NCI-H774 (cell line): ENCODE data around the gene GRAMD4.

Experiments used
- DNase-seq: peaks from one replicate; lab custom pipeline; 2025; lab: John Stamatoyannopoulos, UW

The GRAMD4 gene, protein sequence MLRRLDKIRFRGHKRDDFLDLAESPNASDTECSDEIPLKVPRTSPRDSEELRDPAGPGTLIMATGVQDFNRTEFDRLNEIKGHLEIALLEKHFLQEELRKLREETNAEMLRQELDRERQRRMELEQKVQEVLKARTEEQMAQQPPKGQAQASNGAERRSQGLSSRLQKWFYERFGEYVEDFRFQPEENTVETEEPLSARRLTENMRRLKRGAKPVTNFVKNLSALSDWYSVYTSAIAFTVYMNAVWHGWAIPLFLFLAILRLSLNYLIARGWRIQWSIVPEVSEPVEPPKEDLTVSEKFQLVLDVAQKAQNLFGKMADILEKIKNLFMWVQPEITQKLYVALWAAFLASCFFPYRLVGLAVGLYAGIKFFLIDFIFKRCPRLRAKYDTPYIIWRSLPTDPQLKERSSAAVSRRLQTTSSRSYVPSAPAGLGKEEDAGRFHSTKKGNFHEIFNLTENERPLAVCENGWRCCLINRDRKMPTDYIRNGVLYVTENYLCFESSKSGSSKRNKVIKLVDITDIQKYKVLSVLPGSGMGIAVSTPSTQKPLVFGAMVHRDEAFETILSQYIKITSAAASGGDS

GRCh38 chr22:46619830-46620501, at the start of gene GRAMD4:
TSS of gene GRAMD4 (plus strand) at chr22:46620386. CDS start at chr22:46626800, 6,414 bp downstream.
- DNase-seq, result no peak

GRCh38 chr22:46571642-46572250, 48.4 kb upstream of the GRAMD4 start:
- no peak for DNase-seq

- no peak for DNase-seq
These were observed 47.0 kb upstream of the GRAMD4 start for GRCh38 chr22:46572911-46573780.

- no peak for DNase-seq
These were observed 46.3 kb upstream of the GRAMD4 start for GRCh38 chr22:46573781-46574437.

DNA sequence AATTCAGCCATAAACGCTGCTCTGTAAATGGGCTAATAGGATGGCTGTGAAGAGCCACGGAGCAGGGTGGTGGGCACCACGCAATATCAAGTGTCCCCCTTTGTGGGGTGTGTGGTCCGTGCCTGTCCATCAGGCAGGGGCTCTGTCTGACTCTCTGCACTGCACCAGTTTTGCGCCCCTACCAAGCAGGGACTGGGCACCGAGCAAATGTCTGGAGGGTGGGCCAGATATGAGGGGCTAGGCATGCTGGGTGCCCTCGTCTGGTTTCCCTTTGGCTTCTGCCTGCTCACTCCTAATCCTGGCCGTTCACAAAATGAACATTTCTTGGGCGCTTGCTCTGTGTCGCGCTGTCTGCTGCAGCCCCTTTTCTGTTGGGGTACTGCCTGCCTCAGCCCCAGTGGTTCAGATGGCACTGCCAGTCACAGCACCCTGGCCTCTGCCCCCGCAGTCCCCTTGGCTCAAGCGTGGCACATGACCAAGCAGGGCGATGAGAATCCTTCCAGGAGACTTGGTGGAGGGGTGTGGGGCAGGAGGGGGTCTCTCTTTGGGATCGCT, 45.7 kb upstream of the GRAMD4 start:
- DNase-seq, result no peak

- DNase-seq, result peak; percentile 23
These were observed 44.9 kb upstream of the GRAMD4 start for GRCh38 chr22:46574993-46575910.

DNA sequence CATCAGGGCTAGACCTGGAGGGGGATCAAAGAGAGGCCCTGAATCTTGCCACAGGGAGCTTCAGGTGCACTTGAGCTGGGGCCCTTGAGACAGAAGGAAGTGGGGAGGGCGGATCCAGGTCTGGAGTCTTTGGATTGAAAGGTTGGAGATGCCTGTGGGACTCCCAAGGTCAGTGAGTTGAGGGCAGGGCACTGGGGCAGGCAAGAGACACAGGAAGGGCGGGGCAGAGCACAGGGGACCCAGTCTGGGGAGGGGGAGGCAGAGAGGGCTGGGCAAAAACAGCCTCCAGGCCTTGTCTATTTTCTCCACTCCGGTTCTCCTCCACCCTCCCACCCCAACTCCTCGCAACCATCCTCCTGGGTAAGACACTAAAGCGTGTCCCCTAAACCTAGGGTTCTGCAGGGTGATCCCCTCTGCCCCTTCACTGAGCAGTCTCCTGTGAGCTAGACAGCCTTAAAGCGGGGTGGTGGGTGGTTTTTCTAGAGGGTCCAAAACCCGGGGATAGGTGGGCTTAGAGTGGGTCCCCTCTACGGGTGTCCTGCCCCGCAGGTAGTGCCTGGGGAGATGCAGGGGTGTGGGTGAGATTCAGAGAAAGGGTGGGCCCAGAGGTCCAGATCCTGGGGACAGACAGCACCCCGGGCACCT, 44.2 kb upstream of the GRAMD4 start:
- no peak for DNase-seq

DNA sequence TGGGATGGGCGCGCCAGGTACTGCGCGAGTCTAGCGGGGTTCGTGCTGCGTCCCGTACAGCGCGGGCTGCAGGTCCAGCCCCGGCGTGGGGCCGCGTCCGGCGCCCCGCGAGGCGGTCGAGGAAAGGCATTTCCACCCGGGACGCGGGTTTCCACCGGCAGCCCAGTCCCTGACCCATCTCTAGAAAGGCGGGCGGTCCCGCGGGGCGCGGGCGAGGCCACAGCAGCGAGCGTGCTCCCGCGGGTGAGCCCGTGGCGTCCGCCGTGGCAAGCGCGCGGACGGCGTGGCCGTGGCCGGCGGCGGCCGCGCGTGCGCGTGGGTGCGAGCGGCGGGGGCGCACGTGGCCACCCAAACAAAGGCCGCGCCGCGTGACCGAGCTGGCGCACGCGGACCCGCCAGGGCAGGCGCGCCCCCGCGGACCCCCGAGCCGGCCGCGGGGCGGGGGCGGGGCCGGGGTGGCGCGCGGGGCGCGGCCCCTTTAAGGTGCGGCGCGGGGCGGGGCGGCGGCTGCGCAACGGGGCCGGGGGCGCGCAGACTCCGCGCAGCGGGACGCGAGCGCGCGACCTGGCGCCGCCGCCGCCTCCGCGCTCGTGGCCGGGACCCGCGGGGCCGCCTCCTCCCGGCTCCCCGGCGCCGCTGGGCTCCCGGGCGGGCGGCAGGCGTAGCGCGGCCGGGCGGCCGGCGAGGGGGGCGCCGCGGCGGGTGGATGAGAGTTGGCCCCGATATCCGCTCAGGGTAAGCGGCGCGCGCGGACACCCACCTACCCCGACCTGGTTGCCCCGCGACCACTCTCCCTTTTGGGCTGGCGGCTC, 43.4 kb upstream of the GRAMD4 start:
- DNase-seq, result peak; percentile 17

DNA sequence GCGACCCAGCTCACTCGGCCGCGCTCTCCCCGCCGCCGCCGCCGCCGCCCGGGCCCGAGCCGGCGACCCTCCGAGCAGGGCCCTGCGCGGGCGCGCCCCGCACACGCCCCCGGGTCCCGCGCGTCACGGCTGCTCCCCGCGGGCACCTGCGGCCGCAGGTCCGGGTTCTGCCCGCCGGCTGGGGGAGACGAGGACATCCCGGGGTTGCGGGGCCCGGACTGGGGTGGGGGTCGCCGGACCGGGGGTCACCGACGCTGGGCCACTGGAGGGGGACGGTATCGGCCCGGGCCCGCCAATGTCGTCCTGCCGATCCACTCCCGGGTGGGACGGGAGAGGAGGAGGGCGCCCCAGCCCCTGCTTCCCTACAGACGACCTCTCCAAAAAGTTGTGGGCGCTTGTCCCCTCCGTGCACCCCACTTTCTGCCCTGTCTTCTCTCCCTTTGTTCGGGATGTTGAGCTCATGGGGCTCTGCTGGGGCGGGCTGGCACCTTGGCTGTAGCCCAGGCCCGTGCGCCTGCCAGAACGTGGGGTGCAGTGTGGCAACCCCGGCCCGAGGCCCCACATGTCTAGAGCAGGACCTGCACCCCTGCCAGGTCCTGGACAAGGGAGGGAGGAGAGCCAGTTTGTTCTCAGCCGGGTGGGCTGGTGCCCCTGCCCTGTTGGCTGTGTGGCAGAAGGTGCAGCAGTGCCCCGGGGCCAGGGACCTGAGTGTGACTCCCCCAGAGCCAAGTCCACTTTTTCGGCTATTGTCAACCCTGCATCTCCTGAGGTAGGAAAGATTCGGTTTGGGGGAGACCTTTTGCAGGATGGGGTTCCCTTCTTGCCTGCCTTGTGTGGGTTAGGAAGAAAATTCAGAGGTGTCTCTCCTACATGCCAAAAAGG, 42.6 kb upstream of the GRAMD4 start:
- DNase-seq, result no peak

DNA sequence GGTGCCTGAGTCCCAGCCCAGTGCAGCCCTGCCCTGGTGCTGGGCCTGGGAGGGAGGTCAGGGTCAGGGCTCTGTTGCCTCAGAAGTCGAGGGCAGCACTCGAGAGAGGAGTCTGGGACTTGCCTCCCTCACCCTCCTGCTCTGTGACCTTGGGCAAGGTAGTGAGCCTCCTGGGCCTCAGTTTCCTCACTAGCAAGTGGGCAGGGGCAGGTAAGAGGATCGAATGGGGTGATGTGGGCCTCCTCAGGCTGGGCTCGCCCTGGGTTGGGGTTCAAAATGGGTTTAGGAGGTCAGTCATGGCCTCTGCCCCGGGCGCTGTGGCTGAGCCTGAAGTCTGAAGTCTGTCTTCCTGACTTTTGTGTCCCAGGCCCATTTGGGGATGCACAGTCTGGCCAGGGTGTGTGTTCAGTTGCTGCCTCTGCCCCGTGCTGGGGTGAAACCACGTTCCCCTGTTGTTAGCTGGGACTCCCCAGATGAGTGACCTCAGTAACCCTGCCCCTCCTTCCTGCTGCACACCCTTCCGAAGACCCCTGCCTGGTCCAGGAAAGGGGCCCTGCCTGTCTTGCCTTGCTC, 41.8 kb upstream of the GRAMD4 start:
- no peak for DNase-seq

DNA sequence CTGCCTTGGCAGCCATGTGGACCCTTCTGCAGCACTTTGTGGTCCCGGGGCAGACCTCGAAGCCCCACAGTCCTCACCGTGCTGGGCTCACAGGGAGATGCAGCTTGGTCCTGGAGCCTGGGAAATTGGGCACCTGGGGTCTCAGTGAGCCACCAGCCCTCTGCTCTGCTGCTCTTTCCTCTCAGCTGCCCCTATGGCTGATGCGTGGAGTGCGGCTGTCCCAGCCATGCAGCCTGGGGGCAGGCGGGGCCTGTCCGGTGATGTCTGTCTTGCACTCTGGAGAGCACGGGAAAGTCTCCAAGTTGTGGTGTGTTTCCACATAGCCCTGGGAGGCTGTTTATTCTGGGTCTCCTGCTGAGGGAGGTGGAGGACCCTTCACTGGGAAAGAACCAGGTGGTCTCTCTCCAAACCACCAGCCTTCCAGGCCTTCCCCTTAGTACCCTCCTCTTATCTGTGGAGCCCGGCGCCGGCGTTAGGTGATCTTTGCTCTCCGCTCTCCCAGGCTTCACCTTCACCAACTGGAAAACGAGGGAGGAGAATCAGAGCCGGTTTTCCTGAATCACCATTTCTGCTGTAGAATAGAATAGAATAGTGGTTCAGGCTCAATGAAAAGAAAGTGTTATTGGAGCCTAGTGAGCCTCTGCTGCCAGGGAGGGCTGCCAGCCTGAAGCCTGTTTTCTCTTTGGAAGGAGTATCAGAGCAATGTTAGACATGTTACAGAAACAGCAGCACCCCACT, 41.2 kb upstream of the GRAMD4 start:
- DNase-seq, result no peak

DNA sequence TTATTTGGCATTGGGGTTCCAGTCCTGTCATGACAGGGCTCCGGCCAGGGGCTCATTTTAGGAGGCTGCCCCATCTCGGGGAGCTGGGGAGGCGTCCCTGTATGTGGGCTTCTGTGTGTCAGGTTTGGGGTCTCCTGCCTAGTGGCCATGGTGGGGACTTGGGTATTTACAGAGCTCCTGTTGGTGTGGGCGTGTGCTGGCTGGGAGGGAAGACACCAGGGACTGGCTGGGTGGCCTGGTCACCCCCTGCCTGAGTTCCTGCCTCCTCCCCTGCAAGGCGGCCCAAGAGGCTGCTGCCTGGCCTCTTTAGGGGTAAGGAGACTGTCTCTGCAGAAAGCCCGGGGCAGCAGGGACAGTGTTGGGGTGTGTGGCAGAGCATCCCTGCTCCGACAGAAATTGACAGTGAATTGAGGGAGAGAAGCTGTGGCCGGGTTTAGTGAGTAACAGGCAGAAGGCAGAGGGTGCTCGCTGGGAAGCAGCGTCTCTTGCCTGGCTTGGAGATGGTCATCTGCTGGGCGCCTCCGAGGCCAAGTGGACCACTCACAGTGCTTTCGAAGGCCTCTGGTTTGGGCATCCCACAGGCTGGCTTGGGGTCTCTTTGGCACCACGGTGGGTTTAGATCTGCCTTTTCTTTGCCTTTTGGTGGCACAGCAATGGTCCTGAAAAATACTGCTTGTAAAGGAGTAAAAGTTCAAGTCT, 40.3 kb upstream of the GRAMD4 start:
- no peak for DNase-seq

DNA sequence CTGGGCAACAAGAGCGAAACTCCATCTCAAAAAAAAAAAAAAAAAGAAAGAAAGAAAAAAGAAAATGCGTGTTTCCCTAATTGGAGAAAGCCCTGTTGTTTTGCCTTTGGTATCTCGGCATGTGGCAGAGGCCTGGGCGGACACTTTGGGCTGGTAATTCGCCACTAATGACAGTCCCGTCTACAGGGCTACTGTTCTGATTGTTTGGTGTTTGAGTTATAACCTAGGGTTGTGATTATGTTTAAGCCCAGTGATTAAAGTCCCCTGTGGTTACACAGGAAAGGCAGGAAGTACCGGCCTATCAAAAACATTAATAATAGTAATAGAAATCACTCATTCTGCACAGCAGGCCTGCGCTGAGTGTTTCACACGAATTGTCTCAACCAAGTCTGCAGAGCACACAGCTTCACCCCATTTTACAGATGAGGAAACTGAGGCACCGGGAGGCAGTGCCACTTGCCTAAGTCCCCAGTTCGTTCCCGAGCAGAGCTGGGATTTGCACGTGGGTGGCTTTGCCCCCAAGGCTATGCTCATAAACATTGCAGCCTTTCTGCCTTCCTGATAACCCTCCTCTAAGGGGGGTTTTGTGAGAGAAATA, 39.1 kb upstream of the GRAMD4 start:
- DNase-seq, result no peak

DNA sequence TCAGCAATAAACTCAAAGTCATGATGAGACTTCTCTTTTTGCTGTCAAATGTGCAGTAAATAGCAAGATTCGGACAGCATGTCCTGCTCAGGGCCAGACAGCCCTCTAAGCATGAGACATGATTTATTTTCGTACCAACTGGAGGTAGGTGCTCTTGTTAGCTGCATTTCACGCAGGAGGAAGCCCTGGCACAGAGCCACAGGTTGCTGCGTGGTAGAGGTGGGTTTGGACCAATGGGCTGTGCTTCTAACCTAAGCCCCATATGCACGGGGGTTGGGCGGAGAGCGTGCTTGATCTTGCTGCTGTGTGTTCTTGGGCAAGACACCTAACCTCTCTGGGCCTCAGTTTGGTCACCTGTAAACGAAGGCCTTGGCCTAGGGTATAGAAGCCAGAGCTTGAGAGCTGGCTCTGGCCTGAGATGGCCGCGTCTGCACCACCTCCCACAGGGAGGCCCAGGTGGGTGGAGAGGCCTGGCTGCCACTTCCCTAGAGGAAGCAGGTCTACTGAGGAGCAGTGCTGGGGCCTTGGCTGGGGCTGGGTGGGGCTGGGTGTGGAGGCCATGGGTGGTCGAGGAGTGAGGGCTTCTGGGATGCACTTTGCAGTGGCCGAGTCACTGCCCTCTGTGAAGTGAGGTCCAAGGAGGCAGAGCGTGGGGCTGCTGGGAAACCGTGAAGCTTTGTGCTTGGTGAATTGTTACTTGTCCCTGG, 38.5 kb upstream of the GRAMD4 start:
- no peak for DNase-seq
